ENCODE measurements around the gene CC2D1A. TPM values are rescaled to one million over a fixed set of nuclear protein-coding genes. Genes with fewer than 3 reads are reported as not detected.
A peak's percentile ranks its signal among the peaks of the same experiment; 100 is the strongest.

Gene CC2D1A
- total RNA-seq, 1 experiment from 2014 or later = 67.7 TPM

DNA sequence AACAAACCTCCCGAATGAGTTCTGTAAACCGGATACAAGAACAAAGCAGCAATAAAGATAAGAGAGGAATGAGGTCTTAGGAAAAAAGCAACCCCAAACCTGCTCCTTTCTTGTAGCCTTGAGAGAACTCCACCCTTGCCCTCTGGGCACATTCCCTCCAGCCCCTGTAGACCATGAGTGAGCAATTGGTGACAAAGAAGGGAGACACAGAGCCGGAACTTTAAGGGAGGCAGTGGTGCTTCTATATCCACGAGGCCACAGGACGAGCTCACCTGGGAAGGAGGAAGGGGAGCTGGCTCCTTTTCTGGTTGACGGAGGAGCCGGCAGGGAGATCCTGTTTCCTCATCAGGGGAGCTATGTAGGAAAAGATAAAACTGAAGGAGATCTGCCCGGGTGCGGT lies 13.1 kb upstream of the CC2D1A start:
- Histone ChIP-seq H3F3A (ENCODE audit: low read length, unreplicated experiment) (no peaks in the 10 kb centered on the region), H3K9me2 (replicated peaks; ENCODE audit: low read length) (no peaks in the 10 kb centered on the region), H3K4me3 (ENCODE audit: low read length) (no peak overlapping the region), H3K27me3 (ENCODE audit: low read length) (no peaks in the 10 kb centered on the region), H3K4me2 (ENCODE audit: low read length) (no peak overlapping the region), H3K36me3 (ENCODE audit: low read depth, low read length) (no peaks in the 10 kb centered on the region), H2AFZ (ENCODE audit: low read length) (no peak overlapping the region), H3K9me3 (ENCODE audit: low read length) (no peaks in the 10 kb centered on the region), H3K9ac (ENCODE audit: low read length) (no peak overlapping the region), H3K4me1 (ENCODE audit: insufficient read depth, low read length) (no peaks in the 10 kb centered on the region), H3K27ac (ENCODE audit: low read length) (no peak overlapping the region), H3K79me2 (ENCODE audit: low read length) (no peaks in the 10 kb centered on the region), H4K20me1 (ENCODE audit: low read length) (no peaks in the 10 kb centered on the region)
- ChIA-PET POLR2A (ENCODE audit: unreplicated experiment) (no interaction called here), CTCF (no interaction called here)
- DNase-seq (peak; percentile 43), ATAC-seq (peak; percentile 22; the same call in 1 of the 2 replicates)
- TF ChIP-seq CTCF (conservative IDR thresholded peaks at IDR 0.05; ENCODE audit: low read depth, low read length) = no peak
- BruUV-seq (replicated peaks) = no TSS peak
- intact Hi-C loops (cut with micrococcal nuclease) = no loop called here

DNA sequence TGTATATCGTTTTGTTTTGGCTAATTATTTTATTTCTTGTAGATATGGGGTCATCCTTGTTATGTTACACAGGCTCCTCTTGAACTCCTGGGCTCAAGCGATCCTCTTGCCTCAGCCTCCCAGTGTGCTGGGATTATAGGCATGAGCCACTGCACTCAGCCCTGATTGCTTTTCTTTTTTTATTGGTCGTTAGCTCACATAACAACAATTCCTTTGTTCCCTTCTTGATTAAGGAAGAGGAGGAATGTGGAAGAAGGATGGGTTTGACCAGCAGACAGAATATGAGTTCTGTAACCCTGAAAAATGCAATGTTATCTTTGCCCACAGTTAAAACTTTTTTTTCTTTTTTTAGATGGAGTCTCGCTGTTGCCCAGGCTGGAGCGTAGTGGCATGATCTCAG lies 11.4 kb upstream of the CC2D1A start:
- no peak overlapping the region for H3K4me3 ChIP-seq (ENCODE audit: low read length)
- no peak overlapping the region for H3K4me2 ChIP-seq (ENCODE audit: low read length)
- H3K9me3 ChIP-seq (ENCODE audit: low read length) = no peaks in the 10 kb centered on the region
- ChIA-PET CTCF (no interaction called here), POLR2A (ENCODE audit: unreplicated experiment) (no interaction called here)
- H3K36me3 ChIP-seq (ENCODE audit: low read depth, low read length) = no peaks in the 10 kb centered on the region
- no peaks in the 10 kb centered on the region for H3F3A ChIP-seq (ENCODE audit: low read length, unreplicated experiment)
- H4K20me1 ChIP-seq (ENCODE audit: low read length) = no peaks in the 10 kb centered on the region
- no TSS peak for BruUV-seq (replicated peaks)
- ATAC-seq = no peak
- H3K4me1 ChIP-seq (ENCODE audit: insufficient read depth, low read length) = no peaks in the 10 kb centered on the region
- no peak for DNase-seq
- no peak overlapping the region for H3K9ac ChIP-seq (ENCODE audit: low read length)
- no peaks in the 10 kb centered on the region for H3K9me2 ChIP-seq (replicated peaks; ENCODE audit: low read length)
- no peak for TF ChIP-seq CTCF (conservative IDR thresholded peaks at IDR 0.05; ENCODE audit: low read depth, low read length)
- no peak for TF ChIP-seq EZH2 (IDR thresholded peaks at IDR 0.05; ENCODE audit: low read length, unreplicated experiment)
- no peak for TF ChIP-seq EZH2phosphoT487 (IDR thresholded peaks at IDR 0.05; ENCODE audit: borderline replicate concordance, low read length)
- H3K79me2 ChIP-seq (ENCODE audit: low read length) = no peaks in the 10 kb centered on the region
- H2AFZ ChIP-seq (ENCODE audit: low read length) = no peak overlapping the region
- no peak overlapping the region for H3K27ac ChIP-seq (ENCODE audit: low read length)
- H3K27me3 ChIP-seq (ENCODE audit: low read length) = no peaks in the 10 kb centered on the region
- intact Hi-C loops (cut with micrococcal nuclease) = no loop called here

DNA sequence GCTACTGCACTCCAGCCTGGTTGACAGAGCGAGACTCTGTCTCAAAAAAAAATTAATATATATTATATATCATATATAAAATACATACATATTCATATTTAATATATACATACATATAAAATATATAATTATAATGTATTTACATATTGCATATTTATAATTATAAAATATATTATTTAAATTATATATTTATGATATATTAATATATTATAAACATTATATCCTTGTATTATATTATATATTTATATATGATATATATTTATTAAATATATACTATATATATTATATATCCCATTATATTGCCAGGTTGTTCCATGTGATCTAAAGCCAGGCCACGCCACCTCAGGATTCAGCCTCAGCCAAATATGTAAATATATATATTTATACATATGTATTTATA lies 9.8 kb upstream of the CC2D1A start:
- H3K36me3 ChIP-seq (ENCODE audit: low read depth, low read length) = no peaks in the 10 kb centered on the region
- POLR2A ChIA-PET (ENCODE audit: unreplicated experiment) = no interaction called here
- no peaks in the 10 kb centered on the region for H3K9me2 ChIP-seq (replicated peaks; ENCODE audit: low read length)
- no peak overlapping the region for H3K27ac ChIP-seq (ENCODE audit: low read length)
- DNase-seq (no peak), ATAC-seq (no peak)
- no peak overlapping the region for H3K4me3 ChIP-seq (ENCODE audit: low read length)
- CTCF ChIA-PET = no interaction called here
- H3K4me1 ChIP-seq (ENCODE audit: insufficient read depth, low read length) = no peaks in the 10 kb centered on the region
- no peaks in the 10 kb centered on the region for H3K79me2 ChIP-seq (ENCODE audit: low read length)
- no peaks in the 10 kb centered on the region for H3F3A ChIP-seq (ENCODE audit: low read length, unreplicated experiment)
- no peak overlapping the region for H2AFZ ChIP-seq (ENCODE audit: low read length)
- no peak overlapping the region for H3K4me2 ChIP-seq (ENCODE audit: low read length)
- TF ChIP-seq CTCF (conservative IDR thresholded peaks at IDR 0.05; ENCODE audit: low read depth, low read length) (no peak), EZH2 (IDR thresholded peaks at IDR 0.05; ENCODE audit: low read length, unreplicated experiment) (no peak), EZH2phosphoT487 (IDR thresholded peaks at IDR 0.05; ENCODE audit: borderline replicate concordance, low read length) (no peak)
- H3K27me3 ChIP-seq (ENCODE audit: low read length) = no peaks in the 10 kb centered on the region
- intact Hi-C loops (cut with micrococcal nuclease) = no loop called here
- no peak overlapping the region for H3K9ac ChIP-seq (ENCODE audit: low read length)
- H4K20me1 ChIP-seq (ENCODE audit: low read length) = no peaks in the 10 kb centered on the region
- H3K9me3 ChIP-seq (ENCODE audit: low read length) = no peaks in the 10 kb centered on the region
- BruUV-seq (replicated peaks) = no TSS peak
